Measurements from ENCODE around the gene ANKRD40.

- TF ChIP-seq SPI1 (IDR thresholded peaks at IDR 0.05; ENCODE audit: borderline replicate concordance, low read depth, low read length) (no peak), ZHX1 (conservative IDR thresholded peaks at IDR 0.05; ENCODE audit: low read length) (no peak), MAFK (IDR thresholded peaks at IDR 0.05; ENCODE audit: low read length) (no peak), ATF1 (CRISPR knock-in tag; IDR thresholded peaks at IDR 0.05) (no peak), ATF1 (tag; IDR thresholded peaks at IDR 0.05) (no peak), ZNF232 (CRISPR knock-in tag; IDR thresholded peaks at IDR 0.05) (no peak), HDAC2 (IDR thresholded peaks at IDR 0.05) (no peak), MCM7 (IDR thresholded peaks at IDR 0.05) (no peak), EP300 (IDR thresholded peaks at IDR 0.05; ENCODE audit: low read length) (no peak), GABPA (tag; conservative IDR thresholded peaks at IDR 0.05; ENCODE audit: low read depth) (no peak), ZNF444 (CRISPR knock-in tag; IDR thresholded peaks at IDR 0.05) (no peak)
- TF ChIP-seq, protein P1, sequence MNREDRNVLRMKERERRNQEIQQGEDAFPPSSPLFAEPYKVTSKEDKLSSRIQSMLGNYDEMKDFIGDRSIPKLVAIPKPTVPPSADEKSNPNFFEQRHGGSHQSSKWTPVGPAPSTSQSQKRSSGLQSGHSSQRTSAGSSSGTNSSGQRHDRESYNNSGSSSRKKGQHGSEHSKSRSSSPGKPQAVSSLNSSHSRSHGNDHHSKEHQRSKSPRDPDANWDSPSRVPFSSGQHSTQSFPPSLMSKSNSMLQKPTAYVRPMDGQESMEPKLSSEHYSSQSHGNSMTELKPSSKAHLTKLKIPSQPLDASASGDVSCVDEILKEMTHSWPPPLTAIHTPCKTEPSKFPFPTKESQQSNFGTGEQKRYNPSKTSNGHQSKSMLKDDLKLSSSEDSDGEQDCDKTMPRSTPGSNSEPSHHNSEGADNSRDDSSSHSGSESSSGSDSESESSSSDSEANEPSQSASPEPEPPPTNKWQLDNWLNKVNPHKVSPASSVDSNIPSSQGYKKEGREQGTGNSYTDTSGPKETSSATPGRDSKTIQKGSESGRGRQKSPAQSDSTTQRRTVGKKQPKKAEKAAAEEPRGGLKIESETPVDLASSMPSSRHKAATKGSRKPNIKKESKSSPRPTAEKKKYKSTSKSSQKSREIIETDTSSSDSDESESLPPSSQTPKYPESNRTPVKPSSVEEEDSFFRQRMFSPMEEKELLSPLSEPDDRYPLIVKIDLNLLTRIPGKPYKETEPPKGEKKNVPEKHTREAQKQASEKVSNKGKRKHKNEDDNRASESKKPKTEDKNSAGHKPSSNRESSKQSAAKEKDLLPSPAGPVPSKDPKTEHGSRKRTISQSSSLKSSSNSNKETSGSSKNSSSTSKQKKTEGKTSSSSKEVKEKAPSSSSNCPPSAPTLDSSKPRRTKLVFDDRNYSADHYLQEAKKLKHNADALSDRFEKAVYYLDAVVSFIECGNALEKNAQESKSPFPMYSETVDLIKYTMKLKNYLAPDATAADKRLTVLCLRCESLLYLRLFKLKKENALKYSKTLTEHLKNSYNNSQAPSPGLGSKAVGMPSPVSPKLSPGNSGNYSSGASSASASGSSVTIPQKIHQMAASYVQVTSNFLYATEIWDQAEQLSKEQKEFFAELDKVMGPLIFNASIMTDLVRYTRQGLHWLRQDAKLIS (CRISPR knock-in tag; IDR thresholded peaks at IDR 0.05): no peak
These were observed 46.8 kb upstream of the ANKRD40 start for GRCh38 chr17:50754521-50754920.
